Fibroblast of lung (primary cell): ENCODE measurements around the gene PPIG. TPM values are rescaled to one million over a fixed set of nuclear protein-coding genes. Genes with fewer than 3 reads are reported as not detected.

Experiments used
- DNase-seq, 2 donors: peaks; one replicate each; pipeline versions ENCODE4 v3.0.0 to v3.0.0-alpha.2; 2010; ENCODE audit warnings: low read depth in 2 of 2
- H2AFZ ChIP-seq: 2 replicates; pipeline ENCODE4 v1.5.1; 2012; ENCODE audit warnings: low read length, control low read depth, inconsistent platforms
- H3K27ac ChIP-seq: 2 replicates; pipeline ENCODE4 v1.5.1; 2011; ENCODE audit warnings: low read length, control low read depth; ENCODE audit not compliant: insufficient read depth
- H3K27me3 ChIP-seq: 2 replicates; pipeline ENCODE4 v1.5.1; 2011; ENCODE audit warnings: mild to moderate bottlenecking, low read length; ENCODE audit not compliant: control insufficient read depth, insufficient read depth
- H3K36me3 ChIP-seq: 2 replicates; pipeline ENCODE4 v1.5.1; 2011; ENCODE audit warnings: low read length; ENCODE audit not compliant: control insufficient read depth, insufficient read depth
- H3K4me1 ChIP-seq: 2 replicates; pipeline ENCODE4 v1.5.1; 2011; ENCODE audit warnings: low read length; ENCODE audit not compliant: control insufficient read depth, insufficient read depth; ENCODE audit errors: extremely low read depth
- H3K4me2 ChIP-seq: 2 replicates; pipeline ENCODE4 v1.5.1; 2011; ENCODE audit warnings: low read length, control low read depth; ENCODE audit not compliant: insufficient read depth; ENCODE audit errors: extremely low read depth
- H3K4me3 ChIP-seq, 4 experiments: fragments of 200-600 bp in 1 of 4; sonication (generic) in 1 of 4; replicated peaks in 1 of 4; 2 replicates each; pipeline ENCODE4 v1.5.1; 2011 to 2016; ENCODE audit warnings: low read length in 4 of 4, low read depth in 3 of 4, mild to moderate bottlenecking in 3 of 4, control low read depth in 2 of 4, inconsistent platforms in 1 of 4, mixed read lengths in 1 of 4; ENCODE audit not compliant: insufficient read depth in 1 of 4; ENCODE audit errors: control extremely low read depth in 1 of 4
- H3K79me2 ChIP-seq: 2 replicates; pipeline ENCODE4 v1.5.1; 2012; ENCODE audit warnings: mild to moderate bottlenecking, low read length, inconsistent platforms; ENCODE audit not compliant: control insufficient read depth, insufficient read depth
- H3K9ac ChIP-seq: 2 replicates; pipeline ENCODE4 v1.5.1; 2011; ENCODE audit warnings: mild to moderate bottlenecking, low read length, control low read depth; ENCODE audit not compliant: insufficient read depth
- H3K9me3 ChIP-seq: 2 replicates; pipeline ENCODE4 v1.5.1; 2012; ENCODE audit warnings: low read depth, low read length; ENCODE audit not compliant: control insufficient read depth, insufficient read depth
- H4K20me1 ChIP-seq: 2 replicates; pipeline ENCODE4 v1.5.1; 2011; ENCODE audit warnings: low read length; ENCODE audit not compliant: control insufficient read depth, insufficient read depth; ENCODE audit errors: extremely low read depth
- CTCF ChIP-seq, 2 donors: IDR thresholded peaks in 1 of 2; conservative IDR thresholded peaks in 1 of 2; 1 replicate in 1 of 2; 2 replicates in 1 of 2; pipeline ENCODE4 v1.5.1; 2011 to 2012; ENCODE audit warnings: low read length in 2 of 2, control low read depth in 1 of 2, inconsistent platforms in 1 of 2, low read depth in 1 of 2, mild to moderate bottlenecking in 1 of 2
- EZH2 ChIP-seq: IDR thresholded peaks from 2 replicates; pipeline ENCODE4 v1.5.1; 2012; ENCODE audit warnings: low read length, control low read depth, mild to moderate bottlenecking; ENCODE audit errors: missing control alignments
- polyA plus RNA-seq, 2 donors: library from polyadenylated mRNA; depleted of rRNA in 1 of 2; stranded (reverse) in 1 of 2; unstranded in 1 of 2; fragments of >200 nt; gene quantifications; 2 replicates each; pipeline ENCODE4 v1.2.1, GENCODE V29; 2011 to 2012; ENCODE audit warnings: missing spikeins in 1 of 2
- total RNA-seq: library from RNA; depleted of rRNA; stranded (reverse); fragments of >200 nt; gene quantifications from 2 replicates; pipeline ENCODE4 v1.2.1, GENCODE V29; 2014

PPIG gene
- total and polyA plus RNA-seq, 2 donors (not counting 1 experiment from before 2014, with no cell fraction given): 31.7 to 45.5 TPM

- Histone ChIP-seq H3K9me3 (no peaks in the 10 kb centered on the region), H3K4me2 (no peak overlapping the region), H3K9ac (no peak overlapping the region), H2AFZ (no peak overlapping the region), H3K36me3 (no peaks in the 10 kb centered on the region), H3K27ac (no peak overlapping the region), H3K79me2 (no peaks in the 10 kb centered on the region), H3K4me3 (no peak overlapping the region), H3K4me1 (no peaks in the 10 kb centered on the region), H4K20me1 (no peaks in the 10 kb centered on the region), H3K27me3 (no peaks in the 10 kb centered on the region)
- no peak for TF ChIP-seq EZH2
- DNase-seq: peak; percentile 8 to 64
These were observed 86.1 kb downstream of the PPIG start for GRCh38 chr2:169670215-169670651.

GRCh38 chr2:169670937-169671336 lies 86.8 kb downstream of the PPIG start:
- Histone ChIP-seq H3K9ac (no peak overlapping the region), H3K36me3 (no peaks in the 10 kb centered on the region), H3K4me2 (no peak overlapping the region), H2AFZ (no peak overlapping the region), H3K27ac (no peak overlapping the region), H3K79me2 (no peaks in the 10 kb centered on the region), H3K9me3 (no peaks in the 10 kb centered on the region), H4K20me1 (no peaks in the 10 kb centered on the region), H3K4me1 (no peaks in the 10 kb centered on the region), H3K27me3 (no peaks in the 10 kb centered on the region), H3K4me3 (no peak overlapping the region)
- TF ChIP-seq CTCF (conservative IDR thresholded peaks at IDR 0.05 in 1 of 2, IDR thresholded peaks at IDR 0.05 in 1 of 2; ENCODE audit: low read depth in 1 of 2, low read length in 2 of 2) (no peak), EZH2 (no peak)
- no peak for DNase-seq

GRCh38 chr2:169672406-169672805 lies 88.3 kb downstream of the PPIG start:
- Histone ChIP-seq H3K9me3 (no peaks in the 10 kb centered on the region), H2AFZ (no peak overlapping the region), H3K9ac (no peak overlapping the region), H3K27ac (no peak overlapping the region), H3K4me2 (no peak overlapping the region), H3K27me3 (no peaks in the 10 kb centered on the region), H4K20me1 (no peaks in the 10 kb centered on the region), H3K4me1 (no peaks in the 10 kb centered on the region), H3K36me3 (no peaks in the 10 kb centered on the region), H3K79me2 (no peaks in the 10 kb centered on the region), H3K4me3 (no peak overlapping the region)
- no peak for DNase-seq
- no peak for TF ChIP-seq EZH2
- TF ChIP-seq CTCF (conservative IDR thresholded peaks at IDR 0.05 in 1 of 2, IDR thresholded peaks at IDR 0.05 in 1 of 2; ENCODE audit: low read depth in 1 of 2, low read length in 2 of 2): no peak
